ENCODE results near the gene PMPCA.

PMPCA gene

DNA sequence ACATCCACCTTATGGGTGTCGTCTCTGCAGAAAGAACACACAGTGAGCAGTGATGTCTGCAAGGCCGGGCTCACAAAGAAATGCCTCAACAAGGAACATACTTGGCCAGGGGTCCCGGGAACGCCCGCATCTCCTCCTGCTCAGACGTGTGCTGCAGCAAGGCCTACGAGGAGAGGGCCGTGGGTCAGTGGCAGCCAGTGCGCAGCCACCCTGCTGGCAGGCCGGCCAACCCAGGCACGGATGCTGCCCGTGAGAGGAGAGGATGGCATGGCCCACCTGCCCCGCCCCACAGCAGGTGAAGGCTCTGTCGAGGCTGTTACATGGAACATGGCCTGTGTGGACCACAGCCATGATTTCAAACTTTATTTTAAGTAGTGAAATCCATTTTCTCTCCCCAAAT lies 53.1 kb downstream of the PMPCA start:
- DNase-seq, result no peak

GRCh38 chr9:136464241-136464640 lies 53.8 kb downstream of the PMPCA start:
- DNase-seq, result no peak

GRCh38 chr9:136465500-136466154 lies 55.2 kb downstream of the PMPCA start:
- no peak for DNase-seq

- no peak for DNase-seq
These were observed 55.7 kb downstream of the PMPCA start for GRCh38 chr9:136466155-136466541.

GRCh38 chr9:136467766-136468165 lies 57.3 kb downstream of the PMPCA start:
- DNase-seq, result no peak

DNA sequence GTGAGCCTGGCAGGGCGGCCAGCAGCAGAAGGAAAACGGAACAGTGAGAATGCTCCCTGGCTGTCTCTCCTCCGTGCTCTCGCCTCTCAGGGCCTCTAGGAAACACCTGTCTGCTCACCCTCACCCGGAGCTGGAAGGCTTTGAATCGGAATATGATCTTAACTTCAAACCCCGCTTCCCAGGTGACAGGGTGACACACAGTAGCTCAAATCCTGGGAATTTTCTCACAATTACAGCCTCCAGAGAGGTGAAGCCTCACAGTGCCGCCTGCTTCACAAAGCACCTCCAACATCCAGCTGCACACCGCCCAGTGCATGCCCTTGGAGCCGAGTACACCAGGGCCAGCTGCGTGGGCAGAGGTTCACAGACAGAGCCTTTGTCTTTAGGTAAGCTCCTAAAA lies 59.9 kb downstream of the PMPCA start:
- no peak for DNase-seq

DNA sequence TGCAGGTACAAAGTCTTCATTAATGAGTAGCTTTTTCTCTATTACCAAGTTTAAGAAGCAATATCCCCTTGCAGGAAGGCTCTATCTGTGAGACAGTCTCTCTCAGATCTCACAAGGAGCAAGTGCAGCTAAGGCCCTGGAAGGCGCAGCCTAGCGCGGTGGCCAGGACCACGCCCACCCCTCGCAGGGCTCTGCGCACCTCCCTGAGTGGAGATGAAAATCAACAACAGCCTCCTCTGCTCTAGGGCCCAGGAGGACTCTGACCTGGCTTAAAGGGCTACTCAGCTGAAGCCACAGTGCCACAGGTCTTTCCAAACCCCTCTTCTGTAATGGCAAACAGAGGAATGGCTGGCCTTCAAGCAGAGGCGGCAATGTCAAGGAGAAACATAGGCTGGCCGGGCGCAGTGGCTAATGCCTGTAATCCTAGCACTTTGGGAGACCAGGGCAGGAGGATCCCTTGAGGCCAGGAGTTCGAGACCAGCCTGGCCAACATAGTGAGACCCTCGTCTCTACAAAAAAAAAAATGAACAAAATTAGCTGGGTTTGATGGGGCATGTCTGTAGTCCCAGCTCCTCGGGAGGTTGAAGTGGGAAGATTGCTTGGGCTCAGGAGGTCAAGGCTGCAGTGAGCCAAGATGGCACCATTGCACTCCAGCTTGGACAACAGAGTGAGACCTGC lies 60.5 kb downstream of the PMPCA start:
- DNase-seq, result no peak

DNA sequence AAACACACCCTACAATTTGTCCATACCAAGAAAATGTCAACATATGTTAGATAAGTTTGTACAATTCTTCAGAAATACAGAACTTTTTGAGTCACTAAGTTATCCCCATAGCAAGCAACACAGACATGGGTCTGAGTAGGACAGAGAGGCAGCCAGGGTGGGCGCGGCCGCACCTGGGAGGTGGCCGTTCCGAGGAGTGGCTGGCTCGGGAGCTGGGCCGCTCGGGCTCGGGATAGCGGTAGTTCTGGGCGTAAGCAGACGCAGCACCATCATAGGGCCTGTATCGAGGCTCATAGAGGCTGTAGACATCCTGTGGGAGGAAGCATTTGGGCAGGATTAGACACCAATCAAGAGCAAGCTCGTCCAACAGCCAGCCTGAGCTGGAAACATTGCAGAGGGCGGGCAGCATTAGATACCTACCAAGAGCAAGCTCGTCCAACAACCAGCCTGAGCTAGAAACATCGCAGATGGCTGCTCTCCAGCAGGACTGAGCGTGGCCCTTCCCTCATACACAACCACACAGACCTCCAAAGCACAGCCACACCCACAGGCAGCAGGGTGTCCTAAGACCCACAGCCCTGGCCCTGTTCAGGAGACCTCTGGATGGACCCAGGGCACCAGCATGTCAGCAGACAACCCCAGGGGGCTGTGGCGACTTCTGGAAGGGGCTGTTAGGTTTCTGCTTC lies 61.5 kb downstream of the PMPCA start:
- no peak for DNase-seq

- no peak for DNase-seq
These were observed 62.3 kb downstream of the PMPCA start for GRCh38 chr9:136472640-136473353.

DNA sequence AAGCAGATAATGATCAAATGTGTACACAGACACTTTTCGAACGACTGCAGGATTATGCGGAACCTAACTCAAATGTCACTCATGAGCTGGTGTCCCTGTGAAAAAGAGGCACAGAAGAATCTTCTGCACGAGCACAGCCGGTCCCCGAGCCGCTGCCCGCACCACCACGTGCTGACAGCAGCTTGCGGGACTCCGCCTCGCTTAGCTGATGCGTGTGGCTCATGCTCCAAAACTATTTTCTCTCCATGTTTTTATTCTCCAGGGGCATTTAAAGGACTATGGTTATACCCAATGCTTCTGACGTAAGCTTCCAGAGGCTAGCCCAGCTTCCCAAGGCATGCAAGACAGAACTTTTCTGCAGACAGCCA lies 62.9 kb downstream of the PMPCA start:
- no peak for DNase-seq
